Thyroid gland (tissue), 4 donors: ENCODE data around the gene BTBD9.

ENCODE experiments used
- POLR2A ChIP-seq, 2 donors: fragments of 450-650 bp; IDR thresholded peaks; one replicate each; pipeline ENCODE4 v1.6.1; 2017; ENCODE audit warnings: antibody characterized with exemption in 2 of 2, mild to moderate bottlenecking in 2 of 2, moderate library complexity in 1 of 2
- TF ChIP-seq, protein P1 (sequence below), 6 experiments: fragments of 200-600 bp in 3 of 6; fragments of 450-650 bp in 3 of 6; sonication (generic) in 3 of 6; IDR thresholded peaks; one replicate each; pipeline ENCODE4 v1.5.1; 2016 to 2019; ENCODE audit warnings: antibody characterized with exemption in 6 of 6, mild to moderate bottlenecking in 2 of 6, inconsistent platforms in 1 of 6, moderate library complexity in 1 of 6

DNA sequence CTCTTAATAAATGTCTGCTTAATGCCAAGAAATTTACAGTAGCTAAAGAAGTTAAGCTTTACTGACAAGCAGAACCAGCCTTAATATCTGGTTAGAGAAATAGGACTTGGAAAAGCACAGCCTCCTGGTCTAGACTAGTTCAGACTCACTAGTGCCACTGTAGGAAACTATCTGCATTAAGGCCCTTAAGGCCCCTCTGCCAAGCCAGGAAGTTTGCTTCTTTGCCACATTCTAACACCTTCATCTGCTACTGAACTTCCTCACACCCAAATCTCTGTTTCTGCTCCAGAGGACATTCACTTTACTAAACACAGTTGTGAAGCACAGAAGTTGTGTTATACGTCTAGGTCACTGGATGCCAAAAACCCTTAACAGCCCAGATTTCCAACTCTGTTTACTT, 302.8 kb downstream of the BTBD9 start:
- TF ChIP-seq, protein P1, sequence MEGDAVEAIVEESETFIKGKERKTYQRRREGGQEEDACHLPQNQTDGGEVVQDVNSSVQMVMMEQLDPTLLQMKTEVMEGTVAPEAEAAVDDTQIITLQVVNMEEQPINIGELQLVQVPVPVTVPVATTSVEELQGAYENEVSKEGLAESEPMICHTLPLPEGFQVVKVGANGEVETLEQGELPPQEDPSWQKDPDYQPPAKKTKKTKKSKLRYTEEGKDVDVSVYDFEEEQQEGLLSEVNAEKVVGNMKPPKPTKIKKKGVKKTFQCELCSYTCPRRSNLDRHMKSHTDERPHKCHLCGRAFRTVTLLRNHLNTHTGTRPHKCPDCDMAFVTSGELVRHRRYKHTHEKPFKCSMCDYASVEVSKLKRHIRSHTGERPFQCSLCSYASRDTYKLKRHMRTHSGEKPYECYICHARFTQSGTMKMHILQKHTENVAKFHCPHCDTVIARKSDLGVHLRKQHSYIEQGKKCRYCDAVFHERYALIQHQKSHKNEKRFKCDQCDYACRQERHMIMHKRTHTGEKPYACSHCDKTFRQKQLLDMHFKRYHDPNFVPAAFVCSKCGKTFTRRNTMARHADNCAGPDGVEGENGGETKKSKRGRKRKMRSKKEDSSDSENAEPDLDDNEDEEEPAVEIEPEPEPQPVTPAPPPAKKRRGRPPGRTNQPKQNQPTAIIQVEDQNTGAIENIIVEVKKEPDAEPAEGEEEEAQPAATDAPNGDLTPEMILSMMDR (IDR thresholded peaks at IDR 0.05), result no peak
- TF ChIP-seq POLR2A (IDR thresholded peaks at IDR 0.05), result no peak
